Gastroesophageal sphincter (tissue), 4 donors: ENCODE data around the gene BRCC3. TPM values are rescaled to one million over a fixed set of nuclear protein-coding genes. Genes with fewer than 3 reads are reported as not detected.

ENCODE experiments used
- ATAC-seq: fragments of 150-250 bp; one replicate; pipeline ENCODE4 v1.9.1; 2016; ENCODE audit warnings: mild to moderate bottlenecking, moderate library complexity
- H3K27ac ChIP-seq, 4 donors: fragments of 200-600 bp; sonication (generic) in 3 of 4; 1 replicate in 3 of 4; 2 replicates in 1 of 4; pipeline ENCODE4 v1.5.1; 2016 to 2019
- H3K27me3 ChIP-seq: fragments of 200-600 bp; sonication (generic); one replicate; pipeline ENCODE4 v1.5.1; 2019
- H3K36me3 ChIP-seq, 2 donors: fragments of 200-600 bp; sonication (generic); one replicate each; pipeline ENCODE4 v1.5.1; 2019; ENCODE audit warnings: control low read depth in 1 of 2
- H3K4me1 ChIP-seq, 3 donors: fragments of 200-600 bp; sonication (generic); 1 replicate in 2 of 3; 2 replicates in 1 of 3; pipeline ENCODE4 v1.5.1; 2016 to 2019; ENCODE audit warnings: control low read depth in 2 of 3
- H3K4me3 ChIP-seq, 2 donors: fragments of 200-600 bp; sonication (generic); one replicate each; pipeline ENCODE4 v1.5.1; 2019; ENCODE audit warnings: mild to moderate bottlenecking in 1 of 2, moderate library complexity in 1 of 2
- H3K9me3 ChIP-seq, 3 donors: fragments of 200-600 bp; sonication (generic); one replicate each; pipeline ENCODE4 v1.5.1; 2017 to 2019; ENCODE audit warnings: control low read depth in 2 of 3
- EP300 ChIP-seq: sonication (generic); formaldehyde crosslinking; IDR thresholded peaks from one replicate; pipeline ENCODE4 v1.6.1; 2017; ENCODE audit warnings: antibody characterized with exemption, mild to moderate bottlenecking
- POLR2A ChIP-seq, 2 donors: fragments of 450-650 bp; IDR thresholded peaks; one replicate each; pipeline ENCODE4 v1.6.1; 2017; ENCODE audit warnings: antibody characterized with exemption in 2 of 2, mild to moderate bottlenecking in 2 of 2, moderate library complexity in 1 of 2
- POLR2AphosphoS5 ChIP-seq: sonication (generic); formaldehyde crosslinking; IDR thresholded peaks from one replicate; pipeline ENCODE4 v1.6.1; 2017; ENCODE audit warnings: antibody characterized with exemption
- WGBS, 2 donors: methylation state at CpG; one replicate each; pipeline ENCODE4 v1.1.5; 2018; ENCODE audit warnings: low coverage in 1 of 2; 5-methylcytosine and 5-hydroxymethylcytosine counted together
- total RNA-seq, 4 donors: library from RNA; depleted of rRNA; stranded (reverse); fragments of >200 nt; gene quantifications; one replicate each; pipeline ENCODE4 v1.1.0, GENCODE V29; 2016
- TF ChIP-seq, protein P1 (sequence below), 4 experiments: fragments of 200-600 bp in 2 of 4; fragments of 450-650 bp in 2 of 4; sonication (generic) in 1 of 4; IDR thresholded peaks; one replicate each; pipeline ENCODE4 v1.5.1; 2017 to 2019; ENCODE audit warnings: antibody characterized with exemption in 4 of 4, mild to moderate bottlenecking in 2 of 4, moderate library complexity in 2 of 4

The BRCC3 gene
- total RNA-seq, 4 donors from 2014 or later, result 12.3 to 18.6 (median 15.0) TPM

DNA sequence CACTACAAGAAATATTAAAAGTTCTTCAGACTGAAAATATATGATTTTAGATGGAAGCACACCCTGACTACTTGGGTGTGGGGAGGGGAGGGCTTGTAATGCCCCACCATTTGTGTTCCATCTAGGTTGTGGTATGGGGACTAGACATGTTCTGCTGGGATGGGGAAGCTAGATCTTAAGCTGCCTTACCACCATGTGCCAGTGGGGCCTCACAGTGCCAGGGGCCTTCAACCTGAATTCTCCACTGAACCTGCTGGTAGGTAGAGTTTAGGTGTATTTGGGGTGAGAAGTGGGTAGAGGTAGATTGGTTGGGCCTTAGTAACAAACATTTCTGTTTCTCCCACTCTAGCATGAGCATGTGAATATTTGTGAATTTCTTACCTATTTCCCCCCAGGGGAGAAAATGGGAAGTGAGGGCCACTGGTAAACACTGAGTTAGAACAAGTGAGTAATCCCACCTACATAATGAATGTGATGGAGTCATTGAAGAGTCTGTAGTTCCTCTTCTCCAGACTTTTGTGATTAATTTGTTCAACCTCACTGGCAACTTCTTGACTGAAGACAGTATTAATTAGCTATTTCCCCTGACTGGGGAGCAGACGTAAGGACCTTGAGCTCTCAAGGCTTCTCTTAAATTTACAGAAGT is 44.0 kb downstream of the BRCC3 start:
- Histone ChIP-seq H3K4me1 (no peaks in the 10 kb centered on the region), H3K4me3 (no peak overlapping the region), H3K9me3 (no peaks in the 10 kb centered on the region), H3K36me3 (peaks cover 0 to 32% of the 10 kb centered on the region in 2 donors), H3K27me3 (no peaks in the 10 kb centered on the region), H3K27ac (no peak overlapping the region)
- TF ChIP-seq, protein P1, sequence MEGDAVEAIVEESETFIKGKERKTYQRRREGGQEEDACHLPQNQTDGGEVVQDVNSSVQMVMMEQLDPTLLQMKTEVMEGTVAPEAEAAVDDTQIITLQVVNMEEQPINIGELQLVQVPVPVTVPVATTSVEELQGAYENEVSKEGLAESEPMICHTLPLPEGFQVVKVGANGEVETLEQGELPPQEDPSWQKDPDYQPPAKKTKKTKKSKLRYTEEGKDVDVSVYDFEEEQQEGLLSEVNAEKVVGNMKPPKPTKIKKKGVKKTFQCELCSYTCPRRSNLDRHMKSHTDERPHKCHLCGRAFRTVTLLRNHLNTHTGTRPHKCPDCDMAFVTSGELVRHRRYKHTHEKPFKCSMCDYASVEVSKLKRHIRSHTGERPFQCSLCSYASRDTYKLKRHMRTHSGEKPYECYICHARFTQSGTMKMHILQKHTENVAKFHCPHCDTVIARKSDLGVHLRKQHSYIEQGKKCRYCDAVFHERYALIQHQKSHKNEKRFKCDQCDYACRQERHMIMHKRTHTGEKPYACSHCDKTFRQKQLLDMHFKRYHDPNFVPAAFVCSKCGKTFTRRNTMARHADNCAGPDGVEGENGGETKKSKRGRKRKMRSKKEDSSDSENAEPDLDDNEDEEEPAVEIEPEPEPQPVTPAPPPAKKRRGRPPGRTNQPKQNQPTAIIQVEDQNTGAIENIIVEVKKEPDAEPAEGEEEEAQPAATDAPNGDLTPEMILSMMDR (IDR thresholded peaks at IDR 0.05), result no peak
- TF ChIP-seq EP300 (no peak), POLR2AphosphoS5 (no peak)
- 88% methylated on average over 1 of the region's 1 CpG; no CpG with 5 or more reads in 1 of the 2 donors for WGBS, 2 donors
- no peak for ATAC-seq

DNA sequence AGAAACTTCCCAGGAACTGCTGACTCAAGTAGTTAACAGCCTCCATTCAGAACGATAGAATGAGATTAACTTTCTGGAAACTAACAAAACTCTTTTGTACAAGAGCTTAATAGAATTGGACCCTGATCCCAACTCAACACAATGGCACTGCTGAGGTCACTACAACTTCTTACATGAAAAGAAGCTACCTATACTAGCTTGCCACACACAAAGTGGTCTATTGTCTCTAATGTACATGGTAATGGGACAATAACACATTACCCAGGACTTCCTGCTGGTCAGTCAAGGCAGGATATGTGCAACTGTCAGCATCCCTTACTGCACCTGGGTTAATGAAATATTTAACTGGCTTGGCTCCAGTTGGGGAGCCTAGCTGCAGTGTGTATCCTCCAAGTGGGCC is 56.2 kb downstream of the BRCC3 start:
- no peak for ATAC-seq
- no peaks in the 10 kb centered on the region for H3K4me1 ChIP-seq
- H3K4me3 ChIP-seq, result no peak overlapping the region
- TF ChIP-seq POLR2AphosphoS5, result no peak
- no peak for TF ChIP-seq EP300
- TF ChIP-seq POLR2A (IDR thresholded peaks at IDR 0.05), result no peak
- TF ChIP-seq, protein P1 (IDR thresholded peaks at IDR 0.05), result no peak
- peaks cover 0 to 9% of the 10 kb centered on the region in 2 donors for H3K36me3 ChIP-seq
- H3K27ac ChIP-seq, result no peak overlapping the region
- 60% methylated on average over 1 of the region's 1 CpG; no CpG with 5 or more reads in 1 of the 2 donors for WGBS, 2 donors
- no peaks in the 10 kb centered on the region for H3K9me3 ChIP-seq
- H3K27me3 ChIP-seq, result no peaks in the 10 kb centered on the region

DNA sequence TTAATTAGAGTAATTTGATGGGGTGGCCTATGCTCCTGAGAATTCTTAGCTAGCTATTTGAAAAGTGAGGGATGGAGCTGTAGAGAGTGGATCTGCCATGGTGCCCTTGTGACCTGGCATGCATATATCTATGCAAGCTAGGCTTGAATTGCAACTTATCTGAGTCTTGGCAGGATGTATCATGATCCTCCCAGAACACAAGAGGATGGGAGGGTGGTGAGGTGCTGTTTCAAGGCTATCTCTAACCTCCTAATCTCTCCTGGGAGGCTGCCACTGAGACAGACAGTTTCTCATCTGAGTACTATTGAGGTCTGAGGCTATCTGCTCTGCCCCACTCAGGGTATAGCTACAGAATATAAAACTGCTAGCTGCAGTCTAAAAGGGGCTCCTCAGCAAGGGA is 56.6 kb downstream of the BRCC3 start:
- no peak overlapping the region for H3K4me3 ChIP-seq
- H3K27me3 ChIP-seq, result no peaks in the 10 kb centered on the region
- no peak for TF ChIP-seq POLR2A (IDR thresholded peaks at IDR 0.05)
- TF ChIP-seq EP300, result no peak
- no peak for TF ChIP-seq POLR2AphosphoS5
- TF ChIP-seq, protein P1 (IDR thresholded peaks at IDR 0.05), result no peak
- H3K27ac ChIP-seq, result no peak overlapping the region
- H3K9me3 ChIP-seq, result no peaks in the 10 kb centered on the region
- H3K36me3 ChIP-seq, result peaks cover 0 to 9% of the 10 kb centered on the region in 2 donors
- ATAC-seq, result no peak
- H3K4me1 ChIP-seq, result no peaks in the 10 kb centered on the region

DNA sequence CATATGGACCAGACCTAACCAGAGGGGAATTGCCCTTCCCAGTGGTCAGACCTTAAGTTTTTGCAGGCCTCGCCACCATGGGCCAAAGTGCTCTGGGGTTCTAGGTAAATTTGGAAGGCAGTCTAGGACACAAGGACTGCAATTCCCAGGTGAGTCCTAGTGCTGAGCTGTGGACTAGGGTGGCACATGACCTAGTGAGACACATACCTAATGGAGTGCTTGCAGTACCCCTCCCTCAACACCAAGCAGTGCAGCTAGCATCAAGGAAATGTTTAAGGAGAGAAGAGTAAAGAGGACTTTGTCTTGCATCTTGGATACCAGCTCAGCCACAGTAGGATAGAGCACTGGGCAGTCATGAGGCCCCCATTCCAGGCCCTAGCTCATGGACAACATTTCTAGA is 60.8 kb downstream of the BRCC3 start:
- Histone ChIP-seq H3K36me3 (no peaks in the 10 kb centered on the region), H3K4me3 (no peak overlapping the region), H3K4me1 (no peaks in the 10 kb centered on the region), H3K27me3 (no peaks in the 10 kb centered on the region), H3K27ac (no peak overlapping the region), H3K9me3 (peaks cover 0 to 2% (median 0%) of the 10 kb centered on the region in 3 donors)
- no CpG with 5 or more reads among the region's 1 CpG for WGBS, 2 donors
- TF ChIP-seq, protein P1 (IDR thresholded peaks at IDR 0.05), result no peak
- no peak for TF ChIP-seq EP300
- TF ChIP-seq POLR2AphosphoS5, result no peak
- no peak for TF ChIP-seq POLR2A (IDR thresholded peaks at IDR 0.05)
- ATAC-seq, result no peak

DNA sequence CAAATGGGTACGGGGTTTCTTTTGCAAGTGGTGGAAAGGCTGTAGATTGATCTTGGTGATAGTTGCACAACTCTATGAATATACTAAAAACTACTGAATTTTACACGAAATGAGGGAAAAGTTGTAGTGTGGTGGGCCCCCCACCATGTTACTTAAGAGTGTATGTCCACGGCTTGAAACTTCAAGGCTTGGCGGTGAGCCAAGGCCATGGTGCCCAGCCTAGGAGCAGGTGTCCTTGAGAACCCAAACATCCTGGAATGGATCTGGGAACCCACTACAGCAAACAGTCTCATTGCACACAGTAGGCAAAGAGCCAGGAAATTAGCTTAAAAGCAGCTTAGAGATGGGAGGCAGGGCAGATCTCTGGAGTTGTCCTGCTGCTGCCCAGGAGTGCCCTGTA is 62.9 kb downstream of the BRCC3 start:
- Histone ChIP-seq H3K27ac (no peak overlapping the region), H3K9me3 (peaks cover 0 to 2% (median 0%) of the 10 kb centered on the region in 3 donors), H3K36me3 (no peaks in the 10 kb centered on the region), H3K4me1 (no peaks in the 10 kb centered on the region), H3K27me3 (no peaks in the 10 kb centered on the region), H3K4me3 (no peak overlapping the region)
- no peak for ATAC-seq
- TF ChIP-seq POLR2AphosphoS5 (no peak), EP300 (no peak), POLR2A (IDR thresholded peaks at IDR 0.05) (no peak)
- TF ChIP-seq, protein P1 (IDR thresholded peaks at IDR 0.05), result no peak
- WGBS, 2 donors, result 63 to 65% methylated on average over 4 of the region's 4 CpGs
